Tibial nerve (tissue), 4 donors: ENCODE results near the gene ARMS2. TPM values are rescaled to one million over a fixed set of nuclear protein-coding genes. Genes with fewer than 3 reads are reported as not detected.

Source experiments
- DNase-seq, 2 donors: peaks; one replicate each; pipeline ENCODE4 v3.0.0-alpha.2; 2019; ENCODE audit warnings: low spot score in 2 of 2
- H3K27ac ChIP-seq, 4 donors: fragments of 200-600 bp; sonication (generic) in 3 of 4; one replicate each; pipeline ENCODE4 v1.5.1; 2017 to 2019; ENCODE audit warnings: mild to moderate bottlenecking in 1 of 4
- H3K27me3 ChIP-seq, 2 donors: fragments of 200-600 bp; sonication (generic) in 1 of 2; one replicate each; pipeline versions ENCODE4 v1.5.1 to v1.6.0; 2017 to 2019
- H3K36me3 ChIP-seq, 3 donors: fragments of 200-600 bp; sonication (generic); one replicate each; pipeline ENCODE4 v1.5.1; 2018 to 2019
- H3K4me1 ChIP-seq, 4 donors: fragments of 200-600 bp; sonication (generic) in 3 of 4; one replicate each; pipeline ENCODE4 v1.5.1; 2017 to 2019
- H3K4me3 ChIP-seq, 4 donors: fragments of 200-600 bp; sonication (generic) in 3 of 4; one replicate each; pipeline ENCODE4 v1.5.1; 2017 to 2019; ENCODE audit warnings: mild to moderate bottlenecking in 1 of 4, moderate library complexity in 1 of 4
- H3K9me3 ChIP-seq, 4 donors: fragments of 200-600 bp; sonication (generic) in 3 of 4; one replicate each; pipeline ENCODE4 v1.5.1; 2017 to 2019
- CTCF ChIP-seq, 5 experiments: fragments of 200-600 bp in 3 of 5; fragments of 450-650 bp in 2 of 5; sonication (generic) in 3 of 5; IDR thresholded peaks; one replicate each; pipeline ENCODE4 v1.5.1; 2016 to 2019; ENCODE audit warnings: antibody characterized with exemption in 5 of 5, mild to moderate bottlenecking in 3 of 5, moderate library complexity in 2 of 5
- EP300 ChIP-seq, 2 donors: sonication (generic); formaldehyde crosslinking; IDR thresholded peaks; one replicate each; pipeline ENCODE4 v1.6.1; 2017; ENCODE audit warnings: antibody characterized with exemption in 2 of 2, mild to moderate bottlenecking in 1 of 2
- POLR2A ChIP-seq, 2 donors: fragments of 450-650 bp; IDR thresholded peaks; one replicate each; pipeline ENCODE4 v1.6.1; 2017; ENCODE audit warnings: antibody characterized with exemption in 2 of 2, mild to moderate bottlenecking in 2 of 2, moderate library complexity in 2 of 2
- WGBS, 2 donors: methylation state at CpG; one replicate each; pipeline ENCODE4 v1.1.5; 2018; 5-methylcytosine and 5-hydroxymethylcytosine counted together
- total RNA-seq, 4 donors: library from RNA; depleted of rRNA; stranded (reverse); fragments of >200 nt; gene quantifications; one replicate each; pipeline ENCODE4 v1.1.0, GENCODE V29; 2016

Gene ARMS2
- total RNA-seq, 4 donors from 2014 or later = not detected

- no peaks in the 10 kb centered on the region for H3K36me3 ChIP-seq
Measured at GRCh38 chr10:122449153-122449552, 5.3 kb upstream of the ARMS2 start.

GRCh38 chr10:122450353-122450990 is 4.0 kb upstream of the ARMS2 start:
- Histone ChIP-seq H3K9me3 (no peaks in the 10 kb centered on the region), H3K27ac (no peak overlapping the region), H3K27me3 (no peaks in the 10 kb centered on the region), H3K4me1 (peaks cover 0 to 5% (median 0%) of the 10 kb centered on the region in 4 donors), H3K4me3 (no peak overlapping the region), H3K36me3 (no peaks in the 10 kb centered on the region)
- 73 to 77% methylated on average over 14 of the region's 14 CpGs for WGBS, 2 donors
- no peak for DNase-seq
- TF ChIP-seq CTCF (IDR thresholded peaks at IDR 0.05) (no peak), POLR2A (IDR thresholded peaks at IDR 0.05) (no peak), EP300 (IDR thresholded peaks at IDR 0.05) (no peak)

More at GRCh38 chr10:122449153-122449552, 5.3 kb upstream of the ARMS2 start:
- Histone ChIP-seq H3K4me3 (no peak overlapping the region), H3K27ac (no peak overlapping the region), H3K4me1 (peaks cover 0 to 5% (median 0%) of the 10 kb centered on the region in 4 donors), H3K9me3 (no peaks in the 10 kb centered on the region), H3K27me3 (no peaks in the 10 kb centered on the region)
- TF ChIP-seq POLR2A (IDR thresholded peaks at IDR 0.05) = no peak
- TF ChIP-seq EP300 (IDR thresholded peaks at IDR 0.05) = no peak
- no peak for TF ChIP-seq CTCF (IDR thresholded peaks at IDR 0.05)
- 82 to 92% methylated on average over 4 of the region's 4 CpGs for WGBS, 2 donors
- DNase-seq = no peak

- H3K27me3 ChIP-seq = no peaks in the 10 kb centered on the region
- 69 to 76% methylated on average over 3 of the region's 3 CpGs for WGBS, 2 donors
- no peaks in the 10 kb centered on the region for H3K36me3 ChIP-seq
- peaks cover 0 to 11% (median 0%) of the 10 kb centered on the region in 4 donors for H3K4me1 ChIP-seq
- no peak for TF ChIP-seq EP300 (IDR thresholded peaks at IDR 0.05)
- no peak for TF ChIP-seq CTCF (IDR thresholded peaks at IDR 0.05)
- TF ChIP-seq POLR2A (IDR thresholded peaks at IDR 0.05) = no peak
- no peak for DNase-seq
- H3K27ac ChIP-seq = no peak overlapping the region
- H3K9me3 ChIP-seq = no peaks in the 10 kb centered on the region
- no peak overlapping the region for H3K4me3 ChIP-seq
Measured at GRCh38 chr10:122454071-122454470, 382 bp upstream of the ARMS2 start.

- 80 to 87% methylated on average over 11 of the region's 11 CpGs for WGBS, 2 donors
Measured at GRCh38 chr10:122455376-122456079, 1.1 kb downstream of the ARMS2 start.

More at GRCh38 chr10:122455376-122456079, 1.1 kb downstream of the ARMS2 start:
- Histone ChIP-seq H3K27ac (no peak overlapping the region), H3K9me3 (no peaks in the 10 kb centered on the region), H3K4me3 (no peak overlapping the region), H3K4me1 (peaks cover 0 to 22% (median 5%) of the 10 kb centered on the region in 4 donors), H3K36me3 (no peaks in the 10 kb centered on the region), H3K27me3 (no peaks in the 10 kb centered on the region)
- no peak for DNase-seq
- no peak for TF ChIP-seq CTCF (IDR thresholded peaks at IDR 0.05)
- TF ChIP-seq POLR2A (IDR thresholded peaks at IDR 0.05) = no peak
- no peak for TF ChIP-seq EP300 (IDR thresholded peaks at IDR 0.05)
